Head of caudate nucleus (tissue), 42 donors: ENCODE data around the gene PRDM15.

Source experiments
- DNase-seq, 42 donors: peaks; one replicate each; pipeline versions ENCODE4 v3.0.0 to v3.0.0-alpha.2; 2020 to 2021; ENCODE audit warnings: mixed read lengths in 7 of 42
- intact Hi-C: fragments of 100-400 bp; cut with DNase I; formaldehyde crosslinking; loops from one replicate; pipeline ENCODE4 v1.15.0; 2022

PRDM15 gene

GRCh38 chr21:41879190-41879998 is at the start of gene PRDM15:
Gene PRDM15 (minus strand): TSS chr21:41879344. CDS start chr21:41860363, 18,981 bp downstream.
- intact Hi-C loops = loop anchor here (5.0 kb wide), 2 partner anchors 68 to 123 kb away; no protein-coding TSS in a partner anchor
- DNase-seq = peak; percentile 63 to 94 (median 87)

- intact Hi-C loops = no loop called here
- no peak for DNase-seq
These were observed 49.6 kb upstream of the PRDM15 start for GRCh38 chr21:41928621-41929220.

- DNase-seq = peak in 1 of 42 donors; percentile 43
- intact Hi-C loops = no loop called here
These were observed 48.7 kb upstream of the PRDM15 start for GRCh38 chr21:41927727-41928409.

- DNase-seq = no peak
- intact Hi-C loops = no loop called here
These were observed 47.6 kb upstream of the PRDM15 start for GRCh38 chr21:41926807-41927171.

- intact Hi-C loops = no loop called here
- peak in 1 of 42 donors; percentile 24 for DNase-seq
These were observed 47.1 kb upstream of the PRDM15 start for GRCh38 chr21:41926117-41926806.

- intact Hi-C loops = no loop called here
These were observed 46.6 kb upstream of the PRDM15 start for GRCh38 chr21:41925767-41926116.

GRCh38 chr21:41924368-41924754 is 45.2 kb upstream of the PRDM15 start:
- intact Hi-C loops = no loop called here

More at GRCh38 chr21:41925767-41926116, 46.6 kb upstream of the PRDM15 start:
- DNase-seq = no peak

GRCh38 chr21:41923631-41924367 is 44.7 kb upstream of the PRDM15 start:
- intact Hi-C loops = no loop called here
- no peak for DNase-seq

More at GRCh38 chr21:41924368-41924754, 45.2 kb upstream of the PRDM15 start:
- DNase-seq = no peak

- intact Hi-C loops = no loop called here
- no peak for DNase-seq
These were observed 44.0 kb upstream of the PRDM15 start for GRCh38 chr21:41923186-41923585.

GRCh38 chr21:41921021-41921420 is 41.9 kb upstream of the PRDM15 start:
- peak in 1 of 42 donors; percentile 15 for DNase-seq
- intact Hi-C loops = no loop called here

GRCh38 chr21:41920476-41920875 is 41.3 kb upstream of the PRDM15 start:
- DNase-seq = no peak

GRCh38 chr21:41919666-41920398 is 40.7 kb upstream of the PRDM15 start:
- intact Hi-C loops = no loop called here
- DNase-seq = peak in 1 of 42 donors; percentile 0

More at GRCh38 chr21:41920476-41920875, 41.3 kb upstream of the PRDM15 start:
- intact Hi-C loops = no loop called here

GRCh38 chr21:41918561-41919358 is 39.6 kb upstream of the PRDM15 start:
- intact Hi-C loops = no loop called here
- no peak for DNase-seq

GRCh38 chr21:41917531-41917930 is 38.4 kb upstream of the PRDM15 start:
- intact Hi-C loops = no loop called here

GRCh38 chr21:41916888-41917433 is 37.8 kb upstream of the PRDM15 start:
- no peak for DNase-seq
- intact Hi-C loops = no loop called here

More at GRCh38 chr21:41917531-41917930, 38.4 kb upstream of the PRDM15 start:
- DNase-seq = no peak

GRCh38 chr21:41914965-41915364 is 35.8 kb upstream of the PRDM15 start:
- intact Hi-C loops = no loop called here
- DNase-seq = no peak

- DNase-seq = no peak
- intact Hi-C loops = no loop called here
These were observed 35.2 kb upstream of the PRDM15 start for GRCh38 chr21:41914358-41914757.
